ENCODE measurements around the gene NUMBL. TPM values are rescaled to one million over a fixed set of nuclear protein-coding genes. Genes with fewer than 3 reads are reported as not detected.

Gene NUMBL
- polyA plus RNA-seq (2012; ENCODE audit: insufficient read length, low read depth), result 47.4 TPM

- no peak for TF ChIP-seq SIN3A (IDR thresholded peaks at IDR 0.05; ENCODE audit: borderline replicate concordance, insufficient read depth, low read length)
- TF ChIP-seq POLR2AphosphoS5 (IDR thresholded peaks at IDR 0.05; ENCODE audit: low read depth, low read length), result peak; percentile 52; the same call in 1 of the 2 replicates
- no peak for TF ChIP-seq TAF1 (IDR thresholded peaks at IDR 0.05; ENCODE audit: borderline replicate concordance, insufficient read depth, low read length)
- TF ChIP-seq FOXP2 (optimal IDR thresholded peaks at IDR 0.05; ENCODE audit: borderline replicate concordance, extremely low read depth, extremely low read length, insufficient read depth), result peak; percentile 2
- 0 out of 4 replicates have a peak, but pooled peaks of 1 of the 2 experiments have one; percentile 11 for TF ChIP-seq REST (IDR thresholded peaks at IDR 0.05; ENCODE audit: insufficient read depth in 1 of 2, low read depth in 2 of 2, low read length in 2 of 2)
Measured at GRCh38 chr19:40690050-40690692, at the start of gene NUMBL. Gene NUMBL, minus strand, starts transcription at chr19:40690651. Its CDS starts 168 bp downstream, at chr19:40690483.

GRCh38 chr19:40739030-40739839 lies 48.8 kb upstream of the NUMBL start:
- no peak for TF ChIP-seq REST (IDR thresholded peaks at IDR 0.05; ENCODE audit: insufficient read depth in 1 of 2, low read depth in 2 of 2, low read length in 2 of 2)
- TF ChIP-seq FOXP2 (optimal IDR thresholded peaks at IDR 0.05; ENCODE audit: borderline replicate concordance, extremely low read depth, extremely low read length, insufficient read depth), result no peak
- no peak for TF ChIP-seq TAF1 (IDR thresholded peaks at IDR 0.05; ENCODE audit: borderline replicate concordance, insufficient read depth, low read length)
- TF ChIP-seq SIN3A (IDR thresholded peaks at IDR 0.05; ENCODE audit: borderline replicate concordance, insufficient read depth, low read length), result no peak
- no peak for TF ChIP-seq POLR2AphosphoS5 (IDR thresholded peaks at IDR 0.05; ENCODE audit: low read depth, low read length)

GRCh38 chr19:40737102-40737644 lies 46.7 kb upstream of the NUMBL start:
- TF ChIP-seq REST (IDR thresholded peaks at IDR 0.05; ENCODE audit: insufficient read depth in 1 of 2, low read depth in 2 of 2, low read length in 2 of 2), result no peak
- TF ChIP-seq POLR2AphosphoS5 (IDR thresholded peaks at IDR 0.05; ENCODE audit: low read depth, low read length), result no peak
- TF ChIP-seq TAF1 (IDR thresholded peaks at IDR 0.05; ENCODE audit: borderline replicate concordance, insufficient read depth, low read length), result no peak
- no peak for TF ChIP-seq SIN3A (IDR thresholded peaks at IDR 0.05; ENCODE audit: borderline replicate concordance, insufficient read depth, low read length)
- no peak for TF ChIP-seq FOXP2 (optimal IDR thresholded peaks at IDR 0.05; ENCODE audit: borderline replicate concordance, extremely low read depth, extremely low read length, insufficient read depth)

GRCh38 chr19:40736661-40737060 lies 46.2 kb upstream of the NUMBL start:
- no peak for TF ChIP-seq REST (IDR thresholded peaks at IDR 0.05; ENCODE audit: insufficient read depth in 1 of 2, low read depth in 2 of 2, low read length in 2 of 2)
- no peak for TF ChIP-seq SIN3A (IDR thresholded peaks at IDR 0.05; ENCODE audit: borderline replicate concordance, insufficient read depth, low read length)
- no peak for TF ChIP-seq POLR2AphosphoS5 (IDR thresholded peaks at IDR 0.05; ENCODE audit: low read depth, low read length)
- TF ChIP-seq FOXP2 (optimal IDR thresholded peaks at IDR 0.05; ENCODE audit: borderline replicate concordance, extremely low read depth, extremely low read length, insufficient read depth), result no peak
- no peak for TF ChIP-seq TAF1 (IDR thresholded peaks at IDR 0.05; ENCODE audit: borderline replicate concordance, insufficient read depth, low read length)
